Measurements from ENCODE around the gene PGLYRP3. TPM values are rescaled to one million over a fixed set of nuclear protein-coding genes. Genes with fewer than 3 reads are reported as not detected.

Gene PGLYRP3
- total and polyA plus RNA-seq, 3 donors from 2014 or later = 0.28 TPM; not detected in 2

DNA sequence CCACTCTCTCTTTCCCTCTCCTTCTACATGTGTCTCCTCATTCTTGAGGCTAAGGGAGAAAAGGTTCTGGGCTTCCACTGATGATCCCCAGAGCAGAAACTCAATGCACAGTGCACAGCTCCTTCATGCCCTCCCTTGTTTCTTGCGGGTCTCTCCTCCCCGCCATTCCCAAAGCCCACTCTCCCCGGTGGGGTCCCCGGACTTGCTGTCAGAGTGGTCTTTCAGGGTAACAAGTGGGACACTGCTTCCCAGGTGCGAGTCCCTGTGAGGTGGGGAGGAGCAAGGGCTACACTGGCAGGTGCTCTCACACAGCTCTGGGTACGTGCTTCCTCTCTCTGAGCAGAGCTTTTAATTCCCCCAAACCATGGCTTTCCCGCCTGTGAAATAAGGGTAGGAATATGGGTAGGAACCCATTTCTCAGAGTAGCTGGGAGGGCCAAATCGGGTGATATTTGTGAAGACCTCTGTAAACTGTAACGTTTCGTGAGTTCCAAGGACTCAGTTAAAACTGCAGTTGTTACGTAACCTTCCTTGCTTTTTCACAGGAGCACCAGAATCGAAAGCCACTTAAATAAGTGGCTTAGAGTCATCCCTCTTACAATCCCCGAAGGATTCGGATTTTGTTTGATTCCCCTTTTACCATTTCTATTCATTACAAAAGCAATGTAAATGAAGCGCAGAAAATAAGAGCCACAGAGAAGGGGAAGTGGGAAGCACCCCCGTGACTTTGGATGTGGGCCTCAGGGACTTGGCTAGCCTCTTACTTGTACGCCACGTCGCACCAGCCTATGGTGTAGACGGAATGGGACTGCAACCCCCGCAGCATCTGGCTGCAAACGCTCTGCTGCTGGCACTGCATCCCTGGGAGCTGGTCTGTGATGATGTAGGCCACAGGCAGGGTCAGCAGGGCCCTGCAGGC, 6.2 kb downstream of the PGLYRP3 start:
- no peak for DNase-seq
- no peaks in the 10 kb centered on the region for H3K4me1 ChIP-seq
- no peak overlapping the region for H3K4me3 ChIP-seq
- intact Hi-C loops (cut with DNase I; ENCODE audit: low total_unique reads) = no loop called here
- TF ChIP-seq, protein P1, sequence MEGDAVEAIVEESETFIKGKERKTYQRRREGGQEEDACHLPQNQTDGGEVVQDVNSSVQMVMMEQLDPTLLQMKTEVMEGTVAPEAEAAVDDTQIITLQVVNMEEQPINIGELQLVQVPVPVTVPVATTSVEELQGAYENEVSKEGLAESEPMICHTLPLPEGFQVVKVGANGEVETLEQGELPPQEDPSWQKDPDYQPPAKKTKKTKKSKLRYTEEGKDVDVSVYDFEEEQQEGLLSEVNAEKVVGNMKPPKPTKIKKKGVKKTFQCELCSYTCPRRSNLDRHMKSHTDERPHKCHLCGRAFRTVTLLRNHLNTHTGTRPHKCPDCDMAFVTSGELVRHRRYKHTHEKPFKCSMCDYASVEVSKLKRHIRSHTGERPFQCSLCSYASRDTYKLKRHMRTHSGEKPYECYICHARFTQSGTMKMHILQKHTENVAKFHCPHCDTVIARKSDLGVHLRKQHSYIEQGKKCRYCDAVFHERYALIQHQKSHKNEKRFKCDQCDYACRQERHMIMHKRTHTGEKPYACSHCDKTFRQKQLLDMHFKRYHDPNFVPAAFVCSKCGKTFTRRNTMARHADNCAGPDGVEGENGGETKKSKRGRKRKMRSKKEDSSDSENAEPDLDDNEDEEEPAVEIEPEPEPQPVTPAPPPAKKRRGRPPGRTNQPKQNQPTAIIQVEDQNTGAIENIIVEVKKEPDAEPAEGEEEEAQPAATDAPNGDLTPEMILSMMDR (IDR thresholded peaks at IDR 0.05) = no peak
- TF ChIP-seq POLR2A (IDR thresholded peaks at IDR 0.05) = no peak
- no peaks in the 10 kb centered on the region for H3K36me3 ChIP-seq (ENCODE audit: low read depth, missing control alignments)
- no peaks in the 10 kb centered on the region for H3K27me3 ChIP-seq
- H3K9me3 ChIP-seq = no peaks in the 10 kb centered on the region
- 88 to 92% methylated on average over 19 to 22 of the region's 22 CpGs for WGBS, 2 donors
- no peak overlapping the region for H3K27ac ChIP-seq

- intact Hi-C loops (cut with DNase I; ENCODE audit: low total_unique reads) = no loop called here
- no peaks in the 10 kb centered on the region for H3K9me3 ChIP-seq
- no peaks in the 10 kb centered on the region for H3K36me3 ChIP-seq (ENCODE audit: low read depth, missing control alignments)
- no peaks in the 10 kb centered on the region for H3K27me3 ChIP-seq
- no peaks in the 10 kb centered on the region for H3K4me1 ChIP-seq
- 89 to 90% methylated on average over 6 of the region's 6 CpGs for WGBS, 2 donors
- TF ChIP-seq POLR2A (IDR thresholded peaks at IDR 0.05) = no peak
- TF ChIP-seq, protein P1 (IDR thresholded peaks at IDR 0.05) = no peak
- DNase-seq = no peak
- H3K4me3 ChIP-seq = no peak overlapping the region
- H3K27ac ChIP-seq = no peak overlapping the region
These were observed 7.1 kb downstream of the PGLYRP3 start for GRCh38 chr1:153305682-153306081.

GRCh38 chr1:153302308-153302707, 10.4 kb downstream of the PGLYRP3 start:
- Histone ChIP-seq H3K27ac (no peak overlapping the region), H3K4me3 (no peak overlapping the region), H3K4me1 (no peaks in the 10 kb centered on the region), H3K9me3 (no peaks in the 10 kb centered on the region), H3K36me3 (ENCODE audit: low read depth, missing control alignments) (no peaks in the 10 kb centered on the region), H3K27me3 (no peaks in the 10 kb centered on the region)
- 63 to 64% methylated on average over 5 of the region's 5 CpGs for WGBS, 2 donors
- TF ChIP-seq POLR2A (IDR thresholded peaks at IDR 0.05) = no peak
- TF ChIP-seq, protein P1 (IDR thresholded peaks at IDR 0.05) = no peak
- no peak for DNase-seq
- intact Hi-C loops (cut with DNase I; ENCODE audit: low total_unique reads) = no loop called here

- H3K36me3 ChIP-seq (ENCODE audit: low read depth, missing control alignments) = no peaks in the 10 kb centered on the region
- TF ChIP-seq, protein P1 (IDR thresholded peaks at IDR 0.05) = no peak
- TF ChIP-seq POLR2A (IDR thresholded peaks at IDR 0.05) = no peak
- no peaks in the 10 kb centered on the region for H3K9me3 ChIP-seq
- intact Hi-C loops (cut with DNase I; ENCODE audit: low total_unique reads) = no loop called here
- H3K4me1 ChIP-seq = no peaks in the 10 kb centered on the region
- DNase-seq = no peak
- WGBS, 2 donors = 56 to 65% methylated on average over 5 to 9 of the region's 9 CpGs
- H3K27me3 ChIP-seq = no peaks in the 10 kb centered on the region
- H3K27ac ChIP-seq = no peak overlapping the region
- no peak overlapping the region for H3K4me3 ChIP-seq
These were observed 18.9 kb downstream of the PGLYRP3 start for GRCh38 chr1:153293851-153294250.

DNA sequence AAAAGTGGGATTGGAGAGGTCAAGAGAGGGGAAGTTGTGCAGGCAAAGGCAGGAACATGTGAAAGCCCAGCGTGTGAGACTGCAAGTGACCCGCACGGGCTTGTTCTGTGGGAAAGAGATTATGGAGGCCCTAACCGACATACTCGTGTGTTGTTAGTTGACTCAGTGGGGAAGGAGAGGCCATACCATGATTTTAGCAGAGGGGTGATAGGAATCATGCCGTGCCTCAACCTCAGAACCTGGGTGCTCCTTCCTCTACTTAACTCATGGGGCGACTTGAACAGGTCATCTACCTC, 19.3 kb downstream of the PGLYRP3 start:
- intact Hi-C loops (cut with DNase I; ENCODE audit: low total_unique reads) = no loop called here
- Histone ChIP-seq H3K9me3 (no peaks in the 10 kb centered on the region), H3K4me1 (no peaks in the 10 kb centered on the region), H3K27ac (no peak overlapping the region), H3K4me3 (peak overlapping the region in 1 of 2 donors; percentile 17), H3K27me3 (no peaks in the 10 kb centered on the region), H3K36me3 (ENCODE audit: low read depth, missing control alignments) (no peaks in the 10 kb centered on the region)
- TF ChIP-seq, protein P1 (IDR thresholded peaks at IDR 0.05) = no peak
- no peak for TF ChIP-seq POLR2A (IDR thresholded peaks at IDR 0.05)
- no peak for DNase-seq
- 44 to 76% methylated on average over 7 of the region's 7 CpGs for WGBS, 2 donors
